Measurements from ENCODE around the gene TSPAN2. TPM values are rescaled to one million over a fixed set of nuclear protein-coding genes. Genes with fewer than 3 reads are reported as not detected.
A peak's percentile ranks its signal among the peaks of the same experiment; 100 is the strongest.

The TSPAN2 gene
- total RNA-seq, 2 experiments from 2014 or later = 0.25 to 0.36 TPM

DNA sequence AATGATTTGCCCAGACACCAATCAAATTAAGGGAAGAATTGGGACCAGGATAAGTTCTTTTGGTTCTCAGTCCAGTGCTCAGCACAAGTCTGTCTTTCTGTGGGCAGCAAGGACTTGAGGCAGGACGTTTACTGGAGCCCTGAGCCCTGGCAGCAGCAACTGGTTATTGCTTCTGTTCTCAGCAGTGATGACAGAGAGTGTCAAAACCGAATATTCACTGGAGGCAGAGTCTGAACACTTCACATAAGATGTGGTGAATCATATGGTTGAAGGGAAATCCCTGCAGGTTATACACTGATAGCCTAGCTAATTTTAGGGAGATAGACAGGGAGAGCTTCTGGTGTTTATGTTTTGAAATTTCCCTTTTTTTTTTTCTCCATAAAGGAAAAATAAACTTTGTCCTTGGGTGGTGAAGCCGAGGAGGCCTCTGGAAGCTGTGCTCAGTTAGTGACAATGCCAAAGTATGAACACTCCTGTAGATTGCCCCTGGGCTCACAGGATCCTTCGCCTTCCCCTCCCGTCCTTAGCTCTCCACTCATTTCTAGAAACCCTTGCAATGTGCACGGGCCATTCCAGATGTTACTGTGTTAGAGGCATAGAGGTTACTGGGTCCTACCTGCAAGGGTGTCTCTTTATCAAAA, 26.3 kb upstream of the TSPAN2 start:
- H3K4me1 ChIP-seq (ENCODE audit: insufficient read depth, low read length, poor library complexity, severe bottlenecking) = no peaks in the 10 kb centered on the region
- ChIA-PET CTCF (ENCODE audit: unreplicated experiment) (no interaction called here), POLR2A (no interaction called here)
- H3K27ac ChIP-seq (ENCODE audit: low read depth, low read length, poor library complexity, severe bottlenecking) = no peak overlapping the region
- H3K9me2 ChIP-seq (ENCODE audit: insufficient read depth, low read length) = no peaks in the 10 kb centered on the region
- H2AFZ ChIP-seq (ENCODE audit: low read length) = no peak overlapping the region
- no peaks in the 10 kb centered on the region for H3K9me3 ChIP-seq (ENCODE audit: low read length)
- no peak overlapping the region for H3K4me2 ChIP-seq (ENCODE audit: low read length)
- no peak overlapping the region for H3K4me3 ChIP-seq (ENCODE audit: low read depth, low read length, poor library complexity, severe bottlenecking)
- BruUV-seq (replicated peaks) = no TSS peak
- no peaks in the 10 kb centered on the region for H3K36me3 ChIP-seq (ENCODE audit: insufficient read depth, low read length)
- TF ChIP-seq, protein P1, sequence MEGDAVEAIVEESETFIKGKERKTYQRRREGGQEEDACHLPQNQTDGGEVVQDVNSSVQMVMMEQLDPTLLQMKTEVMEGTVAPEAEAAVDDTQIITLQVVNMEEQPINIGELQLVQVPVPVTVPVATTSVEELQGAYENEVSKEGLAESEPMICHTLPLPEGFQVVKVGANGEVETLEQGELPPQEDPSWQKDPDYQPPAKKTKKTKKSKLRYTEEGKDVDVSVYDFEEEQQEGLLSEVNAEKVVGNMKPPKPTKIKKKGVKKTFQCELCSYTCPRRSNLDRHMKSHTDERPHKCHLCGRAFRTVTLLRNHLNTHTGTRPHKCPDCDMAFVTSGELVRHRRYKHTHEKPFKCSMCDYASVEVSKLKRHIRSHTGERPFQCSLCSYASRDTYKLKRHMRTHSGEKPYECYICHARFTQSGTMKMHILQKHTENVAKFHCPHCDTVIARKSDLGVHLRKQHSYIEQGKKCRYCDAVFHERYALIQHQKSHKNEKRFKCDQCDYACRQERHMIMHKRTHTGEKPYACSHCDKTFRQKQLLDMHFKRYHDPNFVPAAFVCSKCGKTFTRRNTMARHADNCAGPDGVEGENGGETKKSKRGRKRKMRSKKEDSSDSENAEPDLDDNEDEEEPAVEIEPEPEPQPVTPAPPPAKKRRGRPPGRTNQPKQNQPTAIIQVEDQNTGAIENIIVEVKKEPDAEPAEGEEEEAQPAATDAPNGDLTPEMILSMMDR (conservative IDR thresholded peaks at IDR 0.05; ENCODE audit: low read length) = no peak
- TF ChIP-seq EZH2phosphoT487 (IDR thresholded peaks at IDR 0.05; ENCODE audit: borderline replicate concordance, low read depth, low read length) = no peak
- no peaks in the 10 kb centered on the region for H3K79me2 ChIP-seq (ENCODE audit: insufficient read depth, low read depth, low read length)
- no peak for DNase-seq (ENCODE audit: low spot score)
- intact Hi-C loops (cut with micrococcal nuclease; ENCODE audit: unreplicated experiment) = no loop called here
- H4K20me1 ChIP-seq (ENCODE audit: insufficient read depth, low read length) = no peaks in the 10 kb centered on the region

DNA sequence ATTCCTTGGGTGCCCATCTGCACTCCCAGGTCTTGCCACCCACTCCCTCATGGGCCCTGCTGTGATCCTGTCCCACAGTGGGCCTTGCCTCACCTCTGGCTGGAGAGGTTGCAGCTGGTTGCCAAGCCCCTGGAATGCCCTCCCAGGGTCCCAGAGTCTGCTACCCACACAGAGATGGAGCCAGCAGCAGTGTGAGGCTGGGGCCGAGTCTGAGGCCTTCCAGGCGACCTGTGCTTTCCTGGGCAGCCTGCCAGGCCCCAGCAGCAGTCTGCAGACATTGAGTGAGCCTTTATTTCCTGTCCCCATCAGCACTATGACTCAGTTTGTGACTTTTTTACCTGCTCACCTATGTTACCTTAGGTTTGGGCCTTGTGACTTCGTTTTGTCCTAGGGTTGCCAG, 25.0 kb upstream of the TSPAN2 start:
- Histone ChIP-seq H3K79me2 (ENCODE audit: insufficient read depth, low read depth, low read length) (no peaks in the 10 kb centered on the region), H3K36me3 (ENCODE audit: insufficient read depth, low read length) (no peaks in the 10 kb centered on the region), H3K9me3 (ENCODE audit: low read length) (no peaks in the 10 kb centered on the region), H3K4me3 (ENCODE audit: low read depth, low read length, poor library complexity, severe bottlenecking) (no peak overlapping the region), H2AFZ (ENCODE audit: low read length) (peak overlapping the region; percentile 31; the same call in 1 of the 2 replicates), H3K9me2 (ENCODE audit: insufficient read depth, low read length) (no peaks in the 10 kb centered on the region), H3K4me1 (ENCODE audit: insufficient read depth, low read length, poor library complexity, severe bottlenecking) (no peaks in the 10 kb centered on the region), H3K27ac (ENCODE audit: low read depth, low read length, poor library complexity, severe bottlenecking) (no peak overlapping the region), H3K4me2 (ENCODE audit: low read length) (no peak overlapping the region), H4K20me1 (ENCODE audit: insufficient read depth, low read length) (no peaks in the 10 kb centered on the region)
- intact Hi-C loops (cut with micrococcal nuclease; ENCODE audit: unreplicated experiment) = no loop called here
- DNase-seq (ENCODE audit: low spot score) = no peak
- TF ChIP-seq, protein P1 (conservative IDR thresholded peaks at IDR 0.05; ENCODE audit: low read length) = no peak
- no peak for TF ChIP-seq EZH2phosphoT487 (IDR thresholded peaks at IDR 0.05; ENCODE audit: borderline replicate concordance, low read depth, low read length)
- CTCF ChIA-PET (ENCODE audit: unreplicated experiment) = no interaction called here
- POLR2A ChIA-PET = no interaction called here
- BruUV-seq (replicated peaks) = no TSS peak

DNA sequence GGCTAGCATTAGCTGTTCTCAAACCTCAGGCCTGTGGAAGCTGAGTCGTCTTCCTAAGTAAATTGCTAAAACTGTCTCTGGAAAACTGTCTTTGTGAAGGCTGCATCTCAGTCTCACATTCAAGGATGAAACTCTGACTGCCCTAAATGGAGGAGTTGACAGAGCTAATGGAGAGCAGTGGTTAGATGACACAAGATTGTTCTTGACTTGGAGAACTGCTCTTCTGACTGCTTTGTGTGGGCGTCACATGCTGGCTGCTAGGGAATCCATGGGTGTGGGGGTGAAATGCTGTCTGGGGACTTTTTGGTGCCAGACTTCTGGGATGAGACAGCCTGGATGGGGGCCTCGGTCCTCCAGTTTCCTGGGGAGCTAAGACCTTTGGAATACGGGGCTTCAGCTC, 24.5 kb upstream of the TSPAN2 start:
- intact Hi-C loops (cut with micrococcal nuclease; ENCODE audit: unreplicated experiment) = loop anchor here (1.0 to 2.0 kb wide), 2 partner anchors 61 to 134 kb away; no protein-coding TSS in a partner anchor
- Histone ChIP-seq H3K9me2 (ENCODE audit: insufficient read depth, low read length) (no peaks in the 10 kb centered on the region), H2AFZ (ENCODE audit: low read length) (peak overlapping the region; percentile 31; the same call in 1 of the 2 replicates), H3K27ac (ENCODE audit: low read depth, low read length, poor library complexity, severe bottlenecking) (no peak overlapping the region), H3K9me3 (ENCODE audit: low read length) (no peaks in the 10 kb centered on the region), H3K4me3 (ENCODE audit: low read depth, low read length, poor library complexity, severe bottlenecking) (no peak overlapping the region), H3K4me1 (ENCODE audit: insufficient read depth, low read length, poor library complexity, severe bottlenecking) (no peaks in the 10 kb centered on the region), H3K79me2 (ENCODE audit: insufficient read depth, low read depth, low read length) (no peaks in the 10 kb centered on the region), H3K4me2 (ENCODE audit: low read length) (no peak overlapping the region), H3K36me3 (ENCODE audit: insufficient read depth, low read length) (no peaks in the 10 kb centered on the region), H4K20me1 (ENCODE audit: insufficient read depth, low read length) (no peaks in the 10 kb centered on the region)
- CTCF ChIA-PET (ENCODE audit: unreplicated experiment) = interaction anchor here (0.6 kb wide), 1 partner anchor 622 kb away, joined by 3 read pairs; no protein-coding TSS in a partner anchor
- no TSS peak for BruUV-seq (replicated peaks)
- TF ChIP-seq EZH2phosphoT487 (IDR thresholded peaks at IDR 0.05; ENCODE audit: borderline replicate concordance, low read depth, low read length) = no peak
- TF ChIP-seq, protein P1 (conservative IDR thresholded peaks at IDR 0.05; ENCODE audit: low read length) = no peak
- no peak for DNase-seq (ENCODE audit: low spot score)
- POLR2A ChIA-PET = no interaction called here

All from OCI-LY7 (cell line).